Parathyroid adenoma (tissue), 2 donors: ENCODE data around the gene MAT2A.

Source experiments
- H2AFZ ChIP-seq: fragments of 300-600 bp; sonication (generic); one replicate; pipeline ENCODE4 v1.7.0; 2017; ENCODE audit warnings: antibody characterized with exemption, mild to moderate bottlenecking
- H3K27ac ChIP-seq: fragments of 300-600 bp; sonication (generic); one replicate; pipeline ENCODE4 v1.7.0; 2017
- H3K27me3 ChIP-seq: fragments of 300-600 bp; sonication (generic); one replicate; pipeline ENCODE4 v1.7.0; 2017; ENCODE audit warnings: low read length; ENCODE audit not compliant: control insufficient read depth, insufficient read depth
- H3K36me3 ChIP-seq: fragments of 300-600 bp; sonication (generic); one replicate; pipeline ENCODE4 v1.7.0; 2017; ENCODE audit warnings: low read length; ENCODE audit not compliant: control insufficient read depth, insufficient read depth
- H3K4me1 ChIP-seq: fragments of 300-600 bp; sonication (generic); one replicate; pipeline ENCODE4 v1.7.0; 2017; ENCODE audit warnings: control low read depth
- H3K4me2 ChIP-seq: fragments of 300-600 bp; sonication (generic); one replicate; pipeline ENCODE4 v1.7.0; 2017; ENCODE audit warnings: low read length
- H3K4me3 ChIP-seq: fragments of 300-600 bp; sonication (generic); one replicate; pipeline ENCODE4 v1.7.0; 2017; ENCODE audit warnings: low read depth, low read length
- H3K79me2 ChIP-seq: fragments of 300-600 bp; sonication (generic); one replicate; pipeline ENCODE4 v1.7.0; 2017; ENCODE audit warnings: control low read depth
- H3K9ac ChIP-seq: fragments of 300-600 bp; sonication (generic); one replicate; pipeline ENCODE4 v1.7.0; 2017; ENCODE audit warnings: mild to moderate bottlenecking
- H3K9me3 ChIP-seq: fragments of 300-600 bp; sonication (generic); one replicate; pipeline ENCODE4 v1.7.0; 2017; ENCODE audit warnings: low read length; ENCODE audit not compliant: control insufficient read depth
- TF ChIP-seq, protein P1 (sequence below): fragments of 300-600 bp; sonication (generic); IDR thresholded peaks from one replicate; pipeline ENCODE4 v1.7.0; 2017; ENCODE audit warnings: antibody characterized with exemption, mild to moderate bottlenecking
- donor health status: primary hyperparathyroidism.

Gene MAT2A

DNA sequence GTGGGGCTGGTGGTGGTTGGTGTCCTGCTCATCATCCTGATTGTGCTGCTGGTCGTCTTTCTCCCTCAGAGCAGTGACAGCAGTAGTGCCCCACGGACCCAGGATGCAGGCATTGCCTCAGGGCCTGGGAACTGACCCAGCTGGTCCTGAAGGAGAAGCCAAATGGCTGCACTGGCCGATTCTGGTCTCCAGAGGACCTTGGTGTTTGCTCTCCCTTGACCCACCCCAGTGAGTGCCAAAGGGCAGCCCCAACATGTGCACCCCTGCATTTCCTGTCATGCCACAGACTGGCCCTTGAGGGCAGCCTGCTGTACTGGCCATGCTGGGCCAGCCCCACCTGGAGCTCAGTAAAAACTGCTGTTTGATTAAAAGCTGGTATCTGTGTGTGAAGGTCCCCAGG is 54.1 kb downstream of the MAT2A start:
- Histone ChIP-seq H3K36me3 (no peaks in the 10 kb centered on the region), H3K79me2 (peaks cover 42% of the 10 kb centered on the region), H3K27ac (no peak overlapping the region), H3K27me3 (no peaks in the 10 kb centered on the region), H3K9ac (no peak overlapping the region), H2AFZ (no peak overlapping the region), H3K4me2 (no peak overlapping the region), H3K4me1 (peaks cover 15% of the 10 kb centered on the region), H3K9me3 (no peaks in the 10 kb centered on the region), H3K4me3 (no peak overlapping the region)
- TF ChIP-seq, protein P1, sequence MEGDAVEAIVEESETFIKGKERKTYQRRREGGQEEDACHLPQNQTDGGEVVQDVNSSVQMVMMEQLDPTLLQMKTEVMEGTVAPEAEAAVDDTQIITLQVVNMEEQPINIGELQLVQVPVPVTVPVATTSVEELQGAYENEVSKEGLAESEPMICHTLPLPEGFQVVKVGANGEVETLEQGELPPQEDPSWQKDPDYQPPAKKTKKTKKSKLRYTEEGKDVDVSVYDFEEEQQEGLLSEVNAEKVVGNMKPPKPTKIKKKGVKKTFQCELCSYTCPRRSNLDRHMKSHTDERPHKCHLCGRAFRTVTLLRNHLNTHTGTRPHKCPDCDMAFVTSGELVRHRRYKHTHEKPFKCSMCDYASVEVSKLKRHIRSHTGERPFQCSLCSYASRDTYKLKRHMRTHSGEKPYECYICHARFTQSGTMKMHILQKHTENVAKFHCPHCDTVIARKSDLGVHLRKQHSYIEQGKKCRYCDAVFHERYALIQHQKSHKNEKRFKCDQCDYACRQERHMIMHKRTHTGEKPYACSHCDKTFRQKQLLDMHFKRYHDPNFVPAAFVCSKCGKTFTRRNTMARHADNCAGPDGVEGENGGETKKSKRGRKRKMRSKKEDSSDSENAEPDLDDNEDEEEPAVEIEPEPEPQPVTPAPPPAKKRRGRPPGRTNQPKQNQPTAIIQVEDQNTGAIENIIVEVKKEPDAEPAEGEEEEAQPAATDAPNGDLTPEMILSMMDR, result no peak
